HL-60 (cell line): ENCODE data around the gene TMEM143.

ENCODE experiments used
- DNase-seq, 2 experiments: peaks; one replicate each; pipeline ENCODE4 v3.0.0-alpha.2; 2010 to 2020; ENCODE audit warnings: low read depth in 1 of 2, low spot score in 1 of 2
- H3K27ac ChIP-seq: fragments of 250-450 bp; sonication (Bioruptor Pico); replicated peaks from 2 replicates; pipeline ENCODE4 v1.5.1; 2020; ENCODE audit warnings: mild to moderate bottlenecking, moderate library complexity
- H3K27me3 ChIP-seq: fragments of 250-450 bp; sonication (Bioruptor Pico); 2 replicates; pipeline ENCODE4 v1.5.1; 2021; ENCODE audit warnings: mild to moderate bottlenecking, moderate library complexity; ENCODE audit not compliant: insufficient read depth, poor library complexity, severe bottlenecking
- H3K4me3 ChIP-seq: replicated peaks from 2 replicates; pipeline ENCODE4 v1.5.1; 2011; ENCODE audit warnings: mild to moderate bottlenecking, control low read depth, low read length; ENCODE audit not compliant: insufficient read depth
- GABPA ChIP-seq: IDR thresholded peaks from 2 replicates; pipeline ENCODE4 v1.6.1; 2012; ENCODE audit warnings: low read depth
- POLR2AphosphoS5 ChIP-seq: IDR thresholded peaks from 2 replicates; pipeline ENCODE4 v1.6.1; 2012; ENCODE audit warnings: low read depth
- SPI1 ChIP-seq: IDR thresholded peaks from 2 replicates; pipeline ENCODE4 v1.6.1; 2012; ENCODE audit warnings: low read depth, mild to moderate bottlenecking, borderline replicate concordance
- TF ChIP-seq, protein P1 (sequence below): IDR thresholded peaks from 2 replicates; pipeline ENCODE4 v1.6.1; 2012; ENCODE audit warnings: low read depth; ENCODE audit not compliant: insufficient replicate concordance
- TF ChIP-seq, protein P2 (sequence below): IDR thresholded peaks from one replicate; pipeline ENCODE4 v1.5.1; 2011; ENCODE audit warnings: low read length, control low read depth, inconsistent platforms; ENCODE audit not compliant: insufficient read depth

Gene TMEM143

DNA sequence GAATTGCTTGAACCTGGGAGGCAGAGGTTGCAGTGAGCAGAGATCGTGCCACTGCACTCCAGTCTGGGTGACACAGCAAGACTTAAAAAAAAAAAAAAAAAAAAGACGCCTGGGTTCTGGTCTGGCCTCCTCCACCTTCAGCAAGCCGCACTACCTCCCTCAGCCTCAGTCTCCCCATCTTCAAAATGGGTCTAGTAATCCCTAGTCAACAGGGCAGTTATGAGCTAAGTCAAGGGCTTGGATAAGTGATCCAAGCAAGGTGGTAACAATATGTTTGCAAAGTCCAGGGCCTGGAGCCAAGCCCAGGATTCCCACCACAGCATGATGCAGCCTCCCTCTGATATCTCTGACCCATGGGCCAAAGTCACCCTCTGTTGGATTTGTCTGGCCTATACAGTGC, 23.2 kb upstream of the TMEM143 start:
- TF ChIP-seq GABPA (no peak), POLR2AphosphoS5 (no peak), SPI1 (no peak)
- TF ChIP-seq, protein P1, sequence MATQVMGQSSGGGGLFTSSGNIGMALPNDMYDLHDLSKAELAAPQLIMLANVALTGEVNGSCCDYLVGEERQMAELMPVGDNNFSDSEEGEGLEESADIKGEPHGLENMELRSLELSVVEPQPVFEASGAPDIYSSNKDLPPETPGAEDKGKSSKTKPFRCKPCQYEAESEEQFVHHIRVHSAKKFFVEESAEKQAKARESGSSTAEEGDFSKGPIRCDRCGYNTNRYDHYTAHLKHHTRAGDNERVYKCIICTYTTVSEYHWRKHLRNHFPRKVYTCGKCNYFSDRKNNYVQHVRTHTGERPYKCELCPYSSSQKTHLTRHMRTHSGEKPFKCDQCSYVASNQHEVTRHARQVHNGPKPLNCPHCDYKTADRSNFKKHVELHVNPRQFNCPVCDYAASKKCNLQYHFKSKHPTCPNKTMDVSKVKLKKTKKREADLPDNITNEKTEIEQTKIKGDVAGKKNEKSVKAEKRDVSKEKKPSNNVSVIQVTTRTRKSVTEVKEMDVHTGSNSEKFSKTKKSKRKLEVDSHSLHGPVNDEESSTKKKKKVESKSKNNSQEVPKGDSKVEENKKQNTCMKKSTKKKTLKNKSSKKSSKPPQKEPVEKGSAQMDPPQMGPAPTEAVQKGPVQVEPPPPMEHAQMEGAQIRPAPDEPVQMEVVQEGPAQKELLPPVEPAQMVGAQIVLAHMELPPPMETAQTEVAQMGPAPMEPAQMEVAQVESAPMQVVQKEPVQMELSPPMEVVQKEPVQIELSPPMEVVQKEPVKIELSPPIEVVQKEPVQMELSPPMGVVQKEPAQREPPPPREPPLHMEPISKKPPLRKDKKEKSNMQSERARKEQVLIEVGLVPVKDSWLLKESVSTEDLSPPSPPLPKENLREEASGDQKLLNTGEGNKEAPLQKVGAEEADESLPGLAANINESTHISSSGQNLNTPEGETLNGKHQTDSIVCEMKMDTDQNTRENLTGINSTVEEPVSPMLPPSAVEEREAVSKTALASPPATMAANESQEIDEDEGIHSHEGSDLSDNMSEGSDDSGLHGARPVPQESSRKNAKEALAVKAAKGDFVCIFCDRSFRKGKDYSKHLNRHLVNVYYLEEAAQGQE = no peak
- TF ChIP-seq, protein P2, sequence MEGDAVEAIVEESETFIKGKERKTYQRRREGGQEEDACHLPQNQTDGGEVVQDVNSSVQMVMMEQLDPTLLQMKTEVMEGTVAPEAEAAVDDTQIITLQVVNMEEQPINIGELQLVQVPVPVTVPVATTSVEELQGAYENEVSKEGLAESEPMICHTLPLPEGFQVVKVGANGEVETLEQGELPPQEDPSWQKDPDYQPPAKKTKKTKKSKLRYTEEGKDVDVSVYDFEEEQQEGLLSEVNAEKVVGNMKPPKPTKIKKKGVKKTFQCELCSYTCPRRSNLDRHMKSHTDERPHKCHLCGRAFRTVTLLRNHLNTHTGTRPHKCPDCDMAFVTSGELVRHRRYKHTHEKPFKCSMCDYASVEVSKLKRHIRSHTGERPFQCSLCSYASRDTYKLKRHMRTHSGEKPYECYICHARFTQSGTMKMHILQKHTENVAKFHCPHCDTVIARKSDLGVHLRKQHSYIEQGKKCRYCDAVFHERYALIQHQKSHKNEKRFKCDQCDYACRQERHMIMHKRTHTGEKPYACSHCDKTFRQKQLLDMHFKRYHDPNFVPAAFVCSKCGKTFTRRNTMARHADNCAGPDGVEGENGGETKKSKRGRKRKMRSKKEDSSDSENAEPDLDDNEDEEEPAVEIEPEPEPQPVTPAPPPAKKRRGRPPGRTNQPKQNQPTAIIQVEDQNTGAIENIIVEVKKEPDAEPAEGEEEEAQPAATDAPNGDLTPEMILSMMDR = no peak
- Histone ChIP-seq H3K4me3 (no peak overlapping the region), H3K27me3 (no peaks in the 10 kb centered on the region), H3K27ac (no peak overlapping the region)
- DNase-seq = no peak

DNA sequence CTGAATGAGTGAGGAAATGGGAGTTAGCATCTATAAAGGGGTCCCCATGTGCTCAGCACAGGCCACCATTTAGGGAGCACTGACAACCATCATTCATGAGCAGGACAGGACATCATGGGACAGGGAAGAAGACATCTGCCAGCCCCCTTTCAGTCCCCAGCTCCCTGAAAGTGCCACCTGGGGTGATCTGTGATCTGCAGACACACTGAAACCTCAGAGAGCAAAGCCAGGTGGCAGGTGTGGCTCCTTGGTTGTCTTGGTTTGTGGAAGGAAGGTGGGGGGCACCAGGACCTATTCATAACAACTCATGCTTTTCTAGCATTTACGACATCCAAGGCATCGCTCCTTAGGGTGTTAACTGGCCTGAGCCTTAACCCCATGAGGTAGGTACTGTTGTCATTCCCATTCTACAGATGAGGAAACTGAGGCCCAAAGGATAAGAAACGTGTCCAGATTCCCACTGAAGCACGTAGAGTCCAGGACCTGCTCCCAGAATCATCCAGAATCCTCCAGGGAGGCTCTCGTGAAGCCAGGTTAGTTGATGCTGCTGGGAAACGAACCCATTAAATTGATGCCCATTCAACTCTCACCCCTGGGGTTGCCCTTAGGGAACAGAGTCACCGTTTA, 21.8 kb upstream of the TMEM143 start:
- Histone ChIP-seq H3K4me3 (no peak overlapping the region), H3K27ac (no peak overlapping the region), H3K27me3 (no peaks in the 10 kb centered on the region)
- TF ChIP-seq SPI1 (no peak), POLR2AphosphoS5 (no peak), GABPA (no peak)
- TF ChIP-seq, protein P2 = no peak
- TF ChIP-seq, protein P1 = no peak
- DNase-seq = no peak

DNA sequence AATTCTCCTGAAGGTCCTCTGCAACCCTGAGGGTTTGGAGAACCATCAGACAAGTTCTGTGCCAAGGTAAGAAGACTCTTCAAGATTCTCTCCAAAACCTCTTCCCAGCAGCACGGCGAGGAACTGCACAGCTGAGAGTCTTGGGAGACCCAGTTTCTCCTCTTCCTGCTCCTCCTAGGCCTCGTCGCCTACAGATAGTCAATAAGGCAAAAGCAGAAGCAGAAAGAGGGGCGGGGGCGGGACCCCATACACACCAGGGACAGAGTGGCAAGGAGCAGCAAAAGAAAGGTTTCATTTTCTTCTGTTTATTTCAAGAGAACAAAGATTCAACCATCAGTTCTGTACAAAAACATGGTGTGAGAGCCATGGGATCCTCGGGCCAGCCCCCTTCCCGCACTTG, 18.5 kb upstream of the TMEM143 start:
- H3K27ac ChIP-seq = no peak overlapping the region
- DNase-seq = no peak
- TF ChIP-seq POLR2AphosphoS5 (no peak), GABPA (no peak)
- TF ChIP-seq, protein P1 = no peak
- H3K4me3 ChIP-seq = no peak overlapping the region
- no peaks in the 10 kb centered on the region for H3K27me3 ChIP-seq
